GM11168 (cell line): ENCODE measurements around the gene BDNF.
"Not testable (repeated sequence)": the region's sequence is repeated elsewhere in the genome, so short reads cannot be mapped to it uniquely, and the experiment has no call there.

Experiments used
- in situ Hi-C: fragments of 300-500 bp; cut with MboI; formaldehyde crosslinking; loops from one replicate; pipeline ENCODE4 v1.12.0; 2022; ENCODE audit warnings: low sequenced_read_pairs; ENCODE audit not compliant: unreplicated experiment

The BDNF gene

GRCh38 chr11:27700351-27701301 lies at the start of gene BDNF:
Gene BDNF (minus strand): TSS chr11:27700455. CDS start chr11:27658564, 41,891 bp downstream.
- in situ Hi-C loops = loop anchor here (25.0 kb wide), 2 partner anchors 412 to 837 kb away; partner anchors contain the start of genes KIF18A and METTL15

DNA sequence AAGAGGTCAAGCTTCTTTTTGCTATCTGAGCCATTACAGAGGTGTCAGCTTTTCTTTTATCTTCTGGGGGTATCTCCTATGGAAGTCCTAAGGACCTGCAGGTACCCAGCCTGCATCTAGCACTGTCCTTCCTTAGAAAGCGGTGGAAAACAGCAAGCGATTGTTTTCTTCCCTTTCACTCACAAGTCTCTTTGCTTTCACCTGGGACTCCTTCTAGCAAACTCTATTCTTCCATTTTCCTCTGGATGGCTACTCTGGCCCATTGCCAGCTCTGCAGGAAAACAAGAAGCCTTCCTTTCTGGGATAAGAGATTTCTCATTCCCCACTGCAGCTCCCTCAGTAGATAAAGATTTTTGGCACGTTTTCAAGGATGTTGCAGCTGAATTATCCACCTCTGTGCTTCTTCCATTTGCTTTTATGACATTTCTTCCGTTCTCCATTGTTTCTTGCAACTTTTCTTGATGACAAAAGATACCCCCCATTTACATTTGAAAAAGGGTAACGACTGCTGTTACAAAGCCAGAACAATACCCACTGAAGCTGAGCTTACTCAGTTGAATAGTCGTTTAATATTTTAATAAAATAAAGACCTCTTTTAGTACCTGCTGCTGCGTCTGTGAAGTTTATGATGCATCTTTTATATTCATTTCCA lies 40.2 kb upstream of the BDNF start:
- in situ Hi-C loops = no loop called here

- in situ Hi-C loops = no loop called here
These were observed 35.0 kb upstream of the BDNF start for GRCh38 chr11:27735281-27735680.

DNA sequence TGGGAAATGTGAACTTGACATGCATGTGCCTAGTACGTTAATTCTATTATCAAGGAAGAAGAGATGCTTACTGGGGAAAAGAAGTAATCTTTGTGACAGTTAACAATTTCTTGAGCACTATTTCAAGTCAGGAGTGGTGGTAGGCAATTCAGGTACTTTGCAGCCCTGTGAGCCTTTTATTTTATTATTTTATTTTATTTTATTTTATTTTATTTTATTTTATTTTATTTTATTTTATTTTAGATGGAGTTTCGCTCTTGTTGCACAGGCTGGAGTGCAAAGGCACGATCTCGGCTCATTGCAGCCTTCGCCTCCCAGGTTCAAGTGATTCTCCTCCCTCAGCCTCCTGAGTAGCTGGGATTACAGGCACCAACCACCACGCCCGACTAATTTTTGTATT lies 31.5 kb upstream of the BDNF start:
- in situ Hi-C loops = not testable (repeated sequence)

- in situ Hi-C loops = no loop called here
These were observed 26.7 kb upstream of the BDNF start for GRCh38 chr11:27726981-27727380.

DNA sequence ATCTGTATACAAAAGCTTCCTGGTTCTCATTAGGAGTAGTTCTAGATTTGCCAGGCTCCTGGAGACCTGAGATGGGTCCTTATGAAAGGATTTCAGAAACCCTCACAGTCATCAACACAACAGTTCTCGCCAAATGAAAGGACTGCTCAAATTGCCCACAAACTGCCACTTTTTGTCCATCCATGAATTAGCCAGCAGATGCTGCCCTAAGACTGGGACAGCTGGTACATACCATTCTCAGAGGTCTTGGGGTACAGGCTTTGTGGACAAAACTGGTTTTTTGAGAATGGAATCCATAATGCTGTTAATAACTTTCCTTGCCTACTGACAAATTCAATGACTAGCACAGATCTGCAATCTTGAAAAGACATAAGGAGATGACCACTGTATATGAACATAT lies 23.4 kb upstream of the BDNF start:
- in situ Hi-C loops = loop anchor here (25.0 kb wide), 2 partner anchors 389 to 814 kb away; partner anchors contain the start of genes KIF18A and METTL15

- in situ Hi-C loops = loop anchor here (25.0 kb wide), 2 partner anchors 389 to 814 kb away; partner anchors contain the start of genes KIF18A and METTL15
These were observed 22.7 kb upstream of the BDNF start for GRCh38 chr11:27722953-27723344.

- in situ Hi-C loops = loop anchor here (25.0 kb wide), 2 partner anchors 390 to 815 kb away; partner anchors contain the start of genes KIF18A and METTL15
These were observed 22.1 kb upstream of the BDNF start for GRCh38 chr11:27722117-27722952.

- in situ Hi-C loops = loop anchor here (25.0 kb wide), 2 partner anchors 391 to 816 kb away; partner anchors contain the start of genes KIF18A and METTL15
These were observed 21.2 kb upstream of the BDNF start for GRCh38 chr11:27721264-27722116.

GRCh38 chr11:27720277-27720830 lies 20.1 kb upstream of the BDNF start:
- in situ Hi-C loops = loop anchor here (25.0 kb wide), 2 partner anchors 392 to 817 kb away; partner anchors contain the start of genes KIF18A and METTL15

DNA sequence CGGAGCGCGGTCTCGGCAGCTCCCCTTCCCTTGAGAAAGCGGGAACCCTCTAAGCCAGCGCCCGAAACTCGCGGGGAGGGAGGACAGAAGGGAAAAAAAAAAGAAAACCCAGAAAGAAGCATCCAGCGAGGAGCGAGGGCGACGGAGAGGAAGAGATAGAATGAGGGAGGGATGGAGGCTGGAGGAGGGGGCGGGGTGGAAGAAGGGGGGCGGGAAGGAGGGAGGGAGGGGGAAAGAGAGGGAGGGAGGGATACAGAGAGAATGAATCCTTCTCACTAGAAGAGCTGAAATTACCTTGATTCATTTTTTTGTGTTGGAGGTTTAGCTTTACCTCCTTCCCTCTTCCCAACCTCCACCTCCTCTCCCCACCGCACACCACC lies 19.3 kb upstream of the BDNF start:
- in situ Hi-C loops = loop anchor here (25.0 kb wide), 2 partner anchors 393 to 818 kb away; partner anchors contain the start of genes KIF18A and METTL15

GRCh38 chr11:27718863-27719545 lies 18.7 kb upstream of the BDNF start:
- in situ Hi-C loops = loop anchor here (25.0 kb wide), 2 partner anchors 393 to 818 kb away; partner anchors contain the start of genes KIF18A and METTL15

DNA sequence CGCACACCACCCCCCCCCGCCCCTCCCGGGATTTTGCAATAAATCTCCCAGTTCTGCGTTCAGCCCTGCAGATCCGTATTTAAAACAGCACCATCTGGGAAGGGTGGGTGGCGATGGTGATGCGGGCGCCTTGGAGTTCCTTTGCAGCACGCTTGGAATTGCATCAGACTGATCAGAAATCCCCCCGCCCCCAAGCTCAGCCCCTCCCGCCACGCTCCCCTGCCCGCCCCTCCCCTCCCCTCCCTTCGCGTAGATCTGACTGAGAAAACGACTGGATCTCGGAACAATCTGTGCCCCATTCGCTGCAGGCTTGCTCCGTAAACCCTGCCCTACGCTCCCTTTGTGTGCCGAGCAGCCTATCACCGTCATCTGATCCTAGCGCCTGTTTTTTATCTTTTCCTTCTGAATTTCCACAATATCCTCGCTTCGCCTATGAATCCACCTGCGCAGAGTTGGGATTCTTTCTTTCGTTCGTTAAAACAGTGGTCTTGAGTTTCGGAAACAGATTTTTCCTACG lies 18.1 kb upstream of the BDNF start:
- in situ Hi-C loops = loop anchor here (25.0 kb wide), 2 partner anchors 394 to 819 kb away; partner anchors contain the start of genes KIF18A and METTL15

DNA sequence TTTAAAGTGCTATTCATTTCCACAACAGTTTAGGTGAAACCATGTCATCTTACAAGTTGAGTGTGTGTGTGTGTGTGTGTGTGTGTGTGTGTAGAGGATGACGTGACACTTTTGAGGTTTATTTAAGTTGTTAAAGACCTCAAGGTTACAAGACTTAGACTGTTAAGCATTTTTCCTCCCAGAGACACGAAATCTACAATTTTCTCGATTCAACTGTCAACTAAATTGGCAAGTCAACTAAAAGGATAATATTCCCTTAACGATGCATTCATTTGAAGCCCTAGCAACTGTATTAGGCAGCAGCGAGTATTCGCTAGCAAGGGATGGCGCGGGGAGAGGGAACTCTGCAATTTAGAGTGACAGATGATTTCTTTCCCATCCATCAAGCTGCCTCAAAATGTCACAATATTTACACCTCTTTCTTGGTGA lies 17.6 kb upstream of the BDNF start:
- in situ Hi-C loops = loop anchor here (25.0 kb wide), 2 partner anchors 394 to 819 kb away; partner anchors contain the start of genes KIF18A and METTL15

- in situ Hi-C loops = loop anchor here (25.0 kb wide), 2 partner anchors 395 to 820 kb away; partner anchors contain the start of genes KIF18A and METTL15
These were observed 17.1 kb upstream of the BDNF start for GRCh38 chr11:27717377-27717776.

DNA sequence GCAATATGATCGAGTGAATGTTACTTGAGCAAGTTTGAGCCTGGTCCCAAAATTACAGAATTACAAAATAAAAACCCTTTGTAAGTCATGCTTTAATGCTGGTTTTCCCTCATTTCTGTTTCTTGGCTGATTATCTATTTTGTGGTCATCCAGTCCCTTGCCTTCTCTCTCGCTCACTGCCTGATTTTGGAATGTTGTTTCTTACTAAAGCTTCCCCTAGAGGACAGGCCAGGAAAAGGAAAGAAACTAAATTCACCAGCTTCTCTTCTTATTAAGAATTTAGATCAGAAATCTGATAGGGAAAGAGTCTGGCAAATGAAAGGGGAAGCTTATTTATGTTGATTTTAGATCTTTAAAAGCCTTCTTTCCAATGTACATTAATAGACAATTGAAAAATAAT lies 16.6 kb upstream of the BDNF start:
- in situ Hi-C loops = loop anchor here (25.0 kb wide), 2 partner anchors 395 to 820 kb away; partner anchors contain the start of genes KIF18A and METTL15

- in situ Hi-C loops = loop anchor here (25.0 kb wide), 2 partner anchors 396 to 821 kb away; partner anchors contain the start of genes KIF18A and METTL15
These were observed 16.0 kb upstream of the BDNF start for GRCh38 chr11:27716216-27716615.
